ENCODE measurements around the gene ZNF512. TPM values are rescaled to one million over a fixed set of nuclear protein-coding genes. Genes with fewer than 3 reads are reported as not detected.
"Not testable (repeated sequence)": the region's sequence is repeated elsewhere in the genome, so short reads cannot be mapped to it uniquely, and the experiment has no call there.

Gene ZNF512, protein sequence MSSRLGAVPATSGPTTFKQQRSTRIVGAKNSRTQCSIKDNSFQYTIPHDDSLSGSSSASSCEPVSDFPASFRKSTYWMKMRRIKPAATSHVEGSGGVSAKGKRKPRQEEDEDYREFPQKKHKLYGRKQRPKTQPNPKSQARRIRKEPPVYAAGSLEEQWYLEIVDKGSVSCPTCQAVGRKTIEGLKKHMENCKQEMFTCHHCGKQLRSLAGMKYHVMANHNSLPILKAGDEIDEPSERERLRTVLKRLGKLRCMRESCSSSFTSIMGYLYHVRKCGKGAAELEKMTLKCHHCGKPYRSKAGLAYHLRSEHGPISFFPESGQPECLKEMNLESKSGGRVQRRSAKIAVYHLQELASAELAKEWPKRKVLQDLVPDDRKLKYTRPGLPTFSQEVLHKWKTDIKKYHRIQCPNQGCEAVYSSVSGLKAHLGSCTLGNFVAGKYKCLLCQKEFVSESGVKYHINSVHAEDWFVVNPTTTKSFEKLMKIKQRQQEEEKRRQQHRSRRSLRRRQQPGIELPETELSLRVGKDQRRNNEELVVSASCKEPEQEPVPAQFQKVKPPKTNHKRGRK
- total RNA-seq = 49.3 TPM

DNA sequence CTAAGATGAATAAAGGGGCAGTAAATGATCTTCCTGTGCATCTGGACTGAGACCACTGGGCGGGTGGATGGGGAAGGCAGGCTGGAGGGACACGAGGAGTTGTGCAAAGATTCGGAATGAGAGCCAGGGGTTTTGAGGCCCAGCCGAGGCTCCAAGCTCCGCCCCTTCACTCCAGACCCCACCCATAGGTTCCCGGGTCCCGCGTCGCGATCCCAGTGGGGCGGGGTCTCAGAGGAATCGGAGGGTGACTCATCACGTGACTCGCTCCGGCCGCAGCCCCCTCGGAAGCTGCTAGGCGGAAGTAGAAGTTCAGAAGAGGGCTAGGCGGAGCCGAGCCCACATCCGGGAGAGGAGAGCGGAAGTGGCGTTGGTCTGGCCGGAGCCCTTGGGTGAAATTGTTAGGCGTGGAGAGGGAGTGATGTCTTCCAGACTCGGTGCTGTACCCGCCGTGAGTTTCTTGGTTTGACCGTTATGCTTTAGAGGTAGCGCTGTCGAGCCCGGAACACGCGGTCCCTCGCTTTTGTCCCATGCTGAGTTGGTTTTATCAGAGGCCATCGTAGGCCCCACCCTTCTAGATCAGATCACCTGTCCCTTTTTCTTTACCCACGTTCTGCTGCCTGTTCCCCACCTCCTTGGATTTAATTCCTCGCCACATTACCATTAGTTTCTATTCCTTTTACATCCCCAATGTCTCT, at the start of gene ZNF512:
TSS of gene ZNF512 (plus strand) at position 348 of the 695 bp plus-strand sequence. CDS start at position 419, 71 bp downstream.
- FAIRE-seq (no peak), DNase-seq (ENCODE audit: low spot score in 2 of 2) (peak; percentile 54 to 83)

DNA sequence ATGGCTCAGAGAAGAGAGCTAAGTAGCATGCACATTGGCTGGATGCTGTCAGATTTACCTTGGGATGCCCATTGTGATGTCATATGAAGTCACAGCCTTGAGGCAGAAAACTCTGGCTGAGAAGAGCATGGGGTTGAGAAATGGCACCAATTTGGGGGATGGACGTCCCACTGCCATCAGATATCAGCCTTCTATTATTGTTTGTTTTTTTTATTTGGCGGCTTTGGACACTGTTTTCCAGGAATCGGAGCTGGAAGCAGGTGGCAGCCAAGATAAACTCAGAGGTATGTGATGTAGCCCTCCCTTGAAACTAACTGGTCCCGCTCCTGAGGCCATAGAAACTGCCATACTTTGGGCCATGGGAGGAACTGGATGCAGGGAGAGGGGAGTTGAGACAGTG, 45.6 kb upstream of the ZNF512 start:
- FAIRE-seq (no peak), DNase-seq (ENCODE audit: low spot score in 2 of 2) (no peak)

DNA sequence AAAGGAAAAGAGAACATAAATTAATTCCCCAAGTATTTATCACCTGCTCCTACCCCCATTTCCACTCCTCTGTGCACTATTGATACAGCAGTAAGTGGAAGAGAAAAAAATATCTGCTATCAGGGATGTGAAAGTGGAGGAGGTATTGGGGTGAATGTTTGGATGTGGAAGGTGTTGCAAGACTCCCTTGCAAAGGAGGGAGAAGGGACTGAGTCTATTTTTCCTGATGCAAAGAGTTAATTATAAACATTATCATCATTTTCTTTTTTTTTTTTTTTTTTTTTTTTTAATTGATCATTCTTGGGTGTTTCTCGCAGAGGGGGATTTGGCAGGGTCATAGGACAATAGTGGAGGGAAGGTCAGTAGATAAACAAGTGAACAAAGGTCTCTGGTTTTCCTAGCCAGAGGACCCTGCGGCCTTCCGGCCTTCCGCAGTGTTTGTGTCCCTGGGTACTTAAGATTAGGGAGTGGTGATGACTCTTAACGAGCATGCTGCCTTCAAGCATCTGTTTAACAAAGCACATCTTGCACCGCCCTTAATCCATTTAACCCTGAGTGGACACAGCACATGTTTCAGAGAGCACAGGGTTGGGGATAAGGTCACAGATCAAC, 43.9 kb upstream of the ZNF512 start:
- not testable (repeated sequence) for DNase-seq (ENCODE audit: low spot score in 2 of 2); FAIRE-seq

DNA sequence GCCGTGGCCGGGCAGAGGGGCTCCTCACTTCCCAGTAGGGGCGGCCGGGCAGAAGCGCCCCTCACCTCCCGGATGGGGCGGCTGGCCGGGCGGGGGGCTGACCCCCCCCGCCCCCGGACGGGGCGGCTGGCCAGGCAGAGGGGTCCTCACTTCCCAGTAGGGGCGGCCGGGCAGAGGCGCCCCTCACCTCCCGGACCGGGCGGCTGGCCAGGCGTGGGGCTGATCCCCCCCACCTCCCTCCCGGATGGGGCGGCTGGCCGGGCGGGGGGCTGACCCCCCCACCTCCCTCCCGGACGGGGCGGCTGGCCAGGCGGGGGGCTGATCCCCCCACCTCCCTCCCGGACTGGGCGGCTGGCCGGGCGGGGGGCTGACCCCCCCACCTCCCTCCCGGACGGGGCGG, 43.2 kb upstream of the ZNF512 start:
- not testable (repeated sequence) for FAIRE-seq; DNase-seq (ENCODE audit: low spot score in 2 of 2)

DNA sequence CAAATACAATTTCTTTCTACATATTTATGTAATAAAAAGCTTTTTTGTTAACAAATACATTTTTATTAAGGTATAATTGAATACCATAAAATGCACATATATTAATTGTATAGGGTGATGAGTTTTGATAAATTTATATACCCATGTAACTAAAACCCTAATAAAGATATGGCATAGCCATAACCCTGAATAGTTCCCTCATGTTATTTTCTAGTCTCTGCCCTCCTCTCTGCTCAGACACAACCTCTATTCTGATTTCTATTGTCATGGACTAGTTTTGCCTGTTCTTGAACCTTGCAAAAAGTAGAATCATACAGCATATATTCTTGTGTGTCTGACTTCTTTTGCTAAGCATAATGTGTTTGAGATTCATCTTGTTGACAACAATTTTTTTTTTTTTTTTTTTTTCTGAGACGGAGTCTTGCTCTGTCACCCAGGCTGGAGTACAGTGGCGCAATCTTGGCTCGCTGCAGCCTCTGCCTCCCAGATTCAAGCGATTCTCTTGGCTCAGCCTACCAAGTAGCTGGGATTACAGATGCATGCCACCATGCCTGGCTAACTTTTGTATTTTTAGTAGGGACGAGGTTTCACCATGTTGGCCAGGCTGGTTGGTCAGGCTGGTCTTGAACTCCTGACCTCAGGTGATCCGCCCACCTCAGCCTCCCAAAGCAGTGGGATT, 38.6 kb upstream of the ZNF512 start:
- no peak for DNase-seq (ENCODE audit: low spot score in 2 of 2)

DNA sequence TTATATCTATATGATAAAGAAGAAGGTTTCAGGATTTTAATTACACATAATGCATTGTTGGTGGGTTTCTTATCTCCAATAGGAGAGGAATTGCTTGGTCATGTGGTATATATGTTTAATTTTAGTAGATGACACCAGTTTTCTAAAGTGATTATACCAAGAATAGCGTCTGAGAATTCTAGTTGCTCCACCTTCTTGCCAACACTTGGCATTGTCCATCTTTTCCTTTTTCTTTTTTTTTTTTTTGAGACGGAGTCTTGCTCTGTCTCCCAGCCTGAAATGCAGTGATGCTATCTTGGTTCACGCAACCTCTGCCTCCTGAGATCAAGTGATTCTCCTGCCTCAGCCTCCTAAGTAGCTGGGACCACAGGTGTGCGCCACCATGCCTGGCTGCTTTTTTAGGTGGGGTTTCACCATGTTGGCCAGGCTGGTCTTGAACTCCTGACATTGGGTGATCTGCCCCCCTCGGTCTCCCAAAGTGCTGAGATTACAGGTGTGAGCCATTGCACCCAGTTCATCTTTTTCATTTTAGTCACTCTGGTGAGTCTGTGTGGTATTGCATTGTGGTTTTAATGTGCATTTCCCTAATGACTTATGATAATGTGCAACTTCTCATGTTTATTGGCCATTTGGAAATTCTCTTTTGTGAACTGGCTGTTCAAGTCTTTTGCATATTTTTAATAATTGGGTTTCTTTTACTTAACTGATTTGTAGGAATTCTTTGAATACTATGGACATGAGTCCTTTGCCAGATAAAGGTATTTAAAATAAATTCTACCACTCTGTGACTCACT, 37.3 kb upstream of the ZNF512 start:
- DNase-seq (ENCODE audit: low spot score in 2 of 2) (no peak), FAIRE-seq (no peak)

More for the DNA sequence above, 38.6 kb upstream of the ZNF512 start:
- no peak for FAIRE-seq

DNA sequence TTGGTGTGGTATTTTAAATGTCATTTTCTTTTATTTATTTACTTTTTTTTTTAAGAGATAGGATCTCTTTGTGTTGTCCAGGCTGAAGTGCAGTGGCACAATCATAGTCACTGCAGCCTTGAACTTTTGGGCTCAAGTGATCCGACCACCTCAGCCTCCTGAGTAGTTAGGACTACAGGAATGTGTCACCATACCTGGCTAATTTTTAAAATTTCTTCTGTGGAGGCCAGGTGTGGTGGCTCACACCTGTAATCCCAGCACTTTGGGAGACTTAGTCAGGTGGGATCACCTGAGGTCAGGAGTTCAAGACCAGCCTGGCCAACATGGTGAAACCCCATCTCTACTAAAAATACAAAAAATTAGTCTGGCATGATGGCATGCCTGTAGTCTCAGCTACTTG, 33.5 kb upstream of the ZNF512 start:
- no peak for DNase-seq (ENCODE audit: low spot score in 2 of 2)
- no peak for FAIRE-seq

DNA sequence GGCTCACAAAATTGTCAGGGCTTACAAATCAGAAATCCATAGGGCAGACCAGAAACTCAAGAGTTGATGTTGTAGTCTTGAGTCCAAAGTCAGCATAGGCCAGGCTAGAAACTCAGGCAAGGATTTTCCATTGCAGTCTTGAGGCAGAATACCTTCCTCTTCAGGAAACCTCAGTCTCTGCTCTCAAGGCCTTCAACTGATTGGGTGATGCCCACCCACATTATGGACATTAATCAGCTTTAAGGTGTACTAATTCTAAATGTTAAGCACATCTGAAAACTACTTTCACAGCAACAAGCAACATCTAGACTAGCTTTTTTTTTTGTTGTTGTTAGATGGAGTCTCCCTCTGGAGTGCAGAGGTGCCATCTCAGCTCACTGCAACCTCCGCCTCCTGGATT, 31.3 kb upstream of the ZNF512 start:
- FAIRE-seq = no peak
- no peak for DNase-seq (ENCODE audit: low spot score in 2 of 2)

DNA sequence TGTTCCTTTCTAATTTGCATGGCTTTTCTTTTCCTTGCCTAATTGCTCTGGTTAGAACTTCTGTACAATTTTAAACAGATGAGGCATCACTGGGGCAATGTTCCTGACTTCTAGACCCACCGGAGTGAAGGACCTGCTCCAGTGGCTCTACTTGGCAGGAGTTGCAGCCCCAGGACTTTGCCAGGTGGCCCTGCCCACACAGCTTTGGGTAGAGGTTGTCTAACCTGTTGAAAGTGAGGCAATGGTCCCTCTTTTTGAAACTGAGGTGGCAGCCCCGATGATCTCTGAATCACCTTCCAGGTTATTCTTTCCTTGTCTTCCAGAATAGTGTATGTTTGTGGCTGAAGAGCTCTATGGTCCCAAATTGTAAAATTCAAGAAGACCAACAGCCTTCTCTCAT, 29.9 kb upstream of the ZNF512 start:
- FAIRE-seq (no peak), DNase-seq (ENCODE audit: low spot score in 2 of 2) (no peak)

DNA sequence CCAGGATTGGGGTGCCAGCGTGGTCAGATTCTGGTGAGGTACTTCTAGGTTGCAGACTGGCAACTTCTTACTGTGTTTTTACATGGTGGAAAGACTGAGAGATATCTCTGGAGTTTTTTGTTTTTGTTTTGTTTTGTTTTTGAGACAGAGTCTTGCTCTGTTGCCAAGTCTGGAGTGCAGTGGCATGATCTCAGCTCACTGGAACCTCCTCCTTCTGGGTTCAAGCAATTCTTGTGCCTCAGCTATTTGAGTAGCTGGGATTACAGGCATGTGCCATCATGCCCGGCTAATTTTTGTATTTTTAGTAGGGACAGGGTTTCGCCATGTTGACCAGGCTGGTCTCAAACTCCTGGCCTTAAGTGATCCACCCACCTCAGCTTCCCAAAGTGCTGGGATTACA, 28.4 kb upstream of the ZNF512 start:
- not testable (repeated sequence) for DNase-seq (ENCODE audit: low spot score in 2 of 2); FAIRE-seq

DNA sequence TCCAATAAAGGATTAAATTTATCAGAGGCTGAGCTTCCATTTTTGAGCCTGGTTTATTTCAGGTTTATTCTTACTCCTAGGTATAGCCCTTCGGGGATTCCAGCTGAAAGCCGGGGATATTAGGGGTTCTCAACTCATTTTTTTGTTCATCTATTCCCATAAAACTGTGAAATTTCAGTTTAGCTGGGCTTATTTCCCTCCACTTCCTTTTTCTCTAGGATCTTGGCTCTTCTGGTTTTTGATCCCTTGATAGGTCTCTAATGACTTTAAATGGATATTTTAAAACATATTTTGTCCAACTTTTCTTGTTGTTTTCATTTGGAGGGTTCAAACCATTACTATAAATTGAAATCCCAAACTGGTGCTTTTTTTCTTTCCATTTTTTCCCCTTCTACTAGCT, 23.6 kb upstream of the ZNF512 start:
- no peak for DNase-seq (ENCODE audit: low spot score in 2 of 2)
- FAIRE-seq = no peak

DNA sequence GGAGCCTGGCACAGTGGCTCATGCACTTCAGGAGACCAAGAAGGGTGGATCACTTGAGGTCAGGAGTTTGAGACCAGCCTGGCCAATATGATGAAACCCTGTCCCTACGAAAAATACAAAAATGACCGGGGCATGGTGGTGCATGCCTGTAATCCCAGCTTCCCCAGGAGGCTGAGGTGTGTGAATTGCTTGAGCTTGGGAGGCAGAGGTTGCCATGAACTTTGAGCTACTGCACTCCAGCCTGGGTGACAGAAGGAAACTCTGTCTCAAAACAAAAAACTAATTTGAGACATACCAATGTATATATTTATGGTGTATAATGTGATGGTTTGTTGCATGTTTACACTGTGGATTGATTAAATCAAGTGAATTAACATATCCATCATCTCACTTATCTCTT, 21.8 kb upstream of the ZNF512 start:
- no peak for FAIRE-seq
- no peak for DNase-seq (ENCODE audit: low spot score in 2 of 2)

DNA sequence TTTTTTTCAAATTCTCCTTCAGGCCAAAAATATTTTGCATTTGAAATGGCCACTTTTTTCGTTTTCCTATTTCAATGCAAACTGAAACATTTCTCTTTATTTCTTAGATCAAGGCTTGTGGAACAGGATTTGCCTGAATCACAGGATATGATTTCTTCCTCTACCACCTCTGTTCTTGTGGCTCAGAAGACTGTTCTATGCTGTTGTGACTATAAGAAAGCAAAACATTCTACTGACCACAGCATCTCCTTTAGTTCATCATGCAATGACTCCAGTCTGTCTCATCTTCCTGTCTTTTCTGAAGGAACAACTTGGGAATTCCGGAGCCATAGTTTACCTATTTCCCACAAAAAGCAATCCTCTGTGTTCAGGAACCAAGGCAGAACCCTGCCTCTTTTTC, 16.2 kb upstream of the ZNF512 start:
- DNase-seq (ENCODE audit: low spot score in 2 of 2) (no peak), FAIRE-seq (no peak)

DNA sequence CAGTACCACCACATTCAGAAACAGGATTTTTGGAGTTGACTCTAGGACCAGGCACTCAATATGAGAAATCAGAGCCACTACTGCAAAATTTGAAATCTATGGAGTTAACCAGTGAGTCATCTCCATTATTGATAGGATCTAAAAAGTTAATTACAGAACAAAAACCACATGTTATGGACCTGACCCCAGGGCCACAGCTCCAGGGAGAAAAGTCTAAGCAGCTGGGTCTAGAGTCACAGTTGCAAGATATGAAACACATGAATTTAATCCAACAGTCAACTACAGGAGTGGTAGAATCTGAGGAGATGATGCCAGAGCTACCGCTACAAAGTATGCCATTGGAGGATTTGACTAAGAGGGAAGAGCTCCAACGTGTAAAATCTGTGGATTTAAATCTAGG, 13.4 kb upstream of the ZNF512 start:
- FAIRE-seq = no peak

DNA sequence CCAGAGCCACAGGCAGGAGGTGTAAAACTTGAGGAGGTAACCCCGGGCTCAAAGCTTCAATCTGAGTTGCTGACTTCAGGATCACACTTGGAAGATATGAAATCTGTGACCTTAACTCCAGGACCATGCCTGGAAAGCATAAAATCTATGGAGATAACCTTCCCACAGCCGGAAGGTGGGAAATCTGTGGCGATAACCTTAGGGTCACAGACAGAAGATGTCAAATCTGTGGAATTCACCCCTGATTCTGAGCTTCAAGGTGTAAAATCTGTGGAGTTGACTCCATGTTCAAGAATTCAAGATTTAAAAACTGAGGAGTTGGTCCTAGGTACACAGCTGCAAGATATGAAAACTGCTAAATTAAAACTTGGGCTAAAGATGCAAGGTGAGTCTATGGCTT, 11.6 kb upstream of the ZNF512 start:
- DNase-seq (ENCODE audit: low spot score in 2 of 2) (no peak), FAIRE-seq (no peak)

More for the DNA sequence above, 13.4 kb upstream of the ZNF512 start:
- DNase-seq (ENCODE audit: low spot score in 2 of 2) = no peak

DNA sequence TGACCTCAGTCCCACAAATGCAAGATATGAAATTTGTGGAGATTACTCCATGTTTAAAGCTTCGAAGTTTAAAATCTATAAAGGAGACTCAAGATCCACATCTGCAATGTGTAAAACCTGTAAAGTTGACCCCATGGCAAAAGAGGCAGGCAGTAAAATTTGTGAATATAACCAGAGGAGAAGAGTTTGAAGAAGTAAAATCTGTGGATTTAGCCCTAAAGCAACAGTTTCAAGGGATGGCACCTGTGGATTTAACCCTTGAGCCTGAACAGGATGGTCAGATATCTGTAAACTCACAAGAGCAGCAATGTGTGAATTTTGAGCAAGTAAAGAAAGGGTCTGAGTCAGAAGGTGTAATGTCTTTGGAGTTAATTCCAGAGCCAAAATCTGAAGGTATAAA, 11.2 kb upstream of the ZNF512 start:
- DNase-seq (ENCODE audit: low spot score in 2 of 2) (no peak), FAIRE-seq (no peak)

DNA sequence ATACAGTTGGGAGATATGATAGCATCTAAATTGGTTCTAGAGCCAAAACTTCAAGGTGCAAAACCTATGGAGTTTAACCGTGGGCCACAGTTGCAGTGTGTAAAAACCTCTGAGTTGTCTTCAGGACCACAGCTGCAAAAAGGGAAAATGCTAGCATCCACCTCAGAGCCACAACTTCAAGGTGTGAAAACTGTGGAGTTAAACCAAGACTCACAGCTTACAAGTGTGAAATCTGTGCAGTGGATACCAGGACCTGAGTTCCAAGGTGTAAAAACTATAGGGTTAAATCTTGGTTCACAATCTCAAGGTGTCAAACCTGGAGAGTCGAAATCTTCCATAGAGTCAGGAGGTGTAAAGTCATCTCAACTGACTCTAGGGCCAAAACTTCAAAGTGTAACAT, 10.4 kb upstream of the ZNF512 start:
- FAIRE-seq = no peak
- no peak for DNase-seq (ENCODE audit: low spot score in 2 of 2)

DNA sequence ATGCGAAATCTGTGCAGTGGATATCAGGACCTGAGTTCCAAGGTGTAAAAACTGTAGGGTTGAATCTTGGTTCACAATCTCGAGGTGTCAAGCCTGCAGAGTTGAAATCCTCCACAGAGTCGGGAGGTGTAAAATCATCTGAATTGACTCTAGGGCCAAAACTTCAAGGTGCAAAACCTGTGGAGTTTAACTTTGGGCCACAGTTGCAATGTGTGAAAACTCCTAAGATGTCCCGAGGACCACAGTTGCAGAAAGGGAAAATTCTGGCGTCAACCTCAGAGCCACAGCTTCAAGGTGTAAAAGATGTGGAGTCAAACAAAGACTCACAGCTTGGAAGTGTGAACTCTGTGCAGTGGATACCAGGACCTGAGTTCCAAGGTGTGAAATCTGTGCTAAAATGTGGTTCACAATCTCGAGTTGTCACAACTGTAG, 9.8 kb upstream of the ZNF512 start:
- DNase-seq (ENCODE audit: low spot score in 2 of 2) = no peak
- FAIRE-seq = no peak

DNA sequence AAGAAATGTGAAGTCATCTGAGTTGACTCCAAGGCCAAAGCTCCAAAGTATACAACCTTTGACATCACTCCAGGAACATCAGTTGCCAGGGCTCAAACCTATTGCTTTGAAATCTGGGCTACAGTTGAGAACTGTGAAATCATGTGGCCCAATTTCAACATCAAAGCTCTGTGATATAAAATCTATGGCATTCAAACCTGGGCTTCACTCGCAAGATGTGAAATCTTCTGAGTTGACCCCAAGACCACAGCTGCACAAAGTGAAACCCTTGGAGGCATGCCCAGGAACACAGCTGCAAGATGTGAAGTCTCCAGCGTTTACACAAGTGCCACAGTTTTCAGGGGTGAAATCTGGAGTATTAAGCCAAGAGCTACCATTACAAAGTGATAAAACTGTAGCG, 9.4 kb upstream of the ZNF512 start:
- no peak for DNase-seq (ENCODE audit: low spot score in 2 of 2)
- FAIRE-seq = no peak

All from frontal cortex (tissue), 4 donors.